GM12878 (cell line): ENCODE measurements around the gene CAMTA1.

ENCODE experiments used
- CHD1 ChIP-seq: IDR thresholded peaks from 2 replicates; pipeline ENCODE4 v1.6.1; 2012; ENCODE audit warnings: low read depth, low read length, improper control_type of control experiment
- KAT2A ChIP-seq: conservative IDR thresholded peaks from 2 replicates; pipeline ENCODE4 v1.6.1; 2011; ENCODE audit warnings: low read depth, low read length; ENCODE audit not compliant: control insufficient read depth
- MEF2A ChIP-seq: IDR thresholded peaks from 2 replicates; pipeline ENCODE4 v1.6.1; 2011; ENCODE audit warnings: low read depth, mild to moderate bottlenecking, low read length, moderate library complexity; ENCODE audit not compliant: insufficient read depth
- RFX5 ChIP-seq: IDR thresholded peaks from 2 replicates; pipeline ENCODE4 v1.6.1; 2011; ENCODE audit warnings: low read depth, low read length, improper control_type of control experiment
- TAF1 ChIP-seq: IDR thresholded peaks from 2 replicates; pipeline ENCODE4 v1.6.1; 2011; ENCODE audit warnings: mild to moderate bottlenecking, low read depth, low read length, borderline replicate concordance
- TF ChIP-seq, protein P1 (sequence below), 3 experiments: IDR thresholded peaks in 2 of 3; conservative IDR thresholded peaks in 1 of 3; 2 replicates each; pipeline ENCODE4 v1.5.1; 2011; ENCODE audit warnings: low read depth in 3 of 3, low read length in 3 of 3, mild to moderate bottlenecking in 3 of 3, control low read depth in 2 of 3, moderate library complexity in 2 of 3, inconsistent platforms in 1 of 3, mixed read lengths in 1 of 3; ENCODE audit not compliant: control insufficient read depth in 2 of 3, insufficient read depth in 1 of 3; ENCODE audit errors: extremely low read depth in 1 of 3
- TF ChIP-seq, protein P2 (sequence below): IDR thresholded peaks from 2 replicates; pipeline ENCODE4 v1.6.1; 2012; ENCODE audit warnings: low read depth, low read length, improper control_type of control experiment

DNA sequence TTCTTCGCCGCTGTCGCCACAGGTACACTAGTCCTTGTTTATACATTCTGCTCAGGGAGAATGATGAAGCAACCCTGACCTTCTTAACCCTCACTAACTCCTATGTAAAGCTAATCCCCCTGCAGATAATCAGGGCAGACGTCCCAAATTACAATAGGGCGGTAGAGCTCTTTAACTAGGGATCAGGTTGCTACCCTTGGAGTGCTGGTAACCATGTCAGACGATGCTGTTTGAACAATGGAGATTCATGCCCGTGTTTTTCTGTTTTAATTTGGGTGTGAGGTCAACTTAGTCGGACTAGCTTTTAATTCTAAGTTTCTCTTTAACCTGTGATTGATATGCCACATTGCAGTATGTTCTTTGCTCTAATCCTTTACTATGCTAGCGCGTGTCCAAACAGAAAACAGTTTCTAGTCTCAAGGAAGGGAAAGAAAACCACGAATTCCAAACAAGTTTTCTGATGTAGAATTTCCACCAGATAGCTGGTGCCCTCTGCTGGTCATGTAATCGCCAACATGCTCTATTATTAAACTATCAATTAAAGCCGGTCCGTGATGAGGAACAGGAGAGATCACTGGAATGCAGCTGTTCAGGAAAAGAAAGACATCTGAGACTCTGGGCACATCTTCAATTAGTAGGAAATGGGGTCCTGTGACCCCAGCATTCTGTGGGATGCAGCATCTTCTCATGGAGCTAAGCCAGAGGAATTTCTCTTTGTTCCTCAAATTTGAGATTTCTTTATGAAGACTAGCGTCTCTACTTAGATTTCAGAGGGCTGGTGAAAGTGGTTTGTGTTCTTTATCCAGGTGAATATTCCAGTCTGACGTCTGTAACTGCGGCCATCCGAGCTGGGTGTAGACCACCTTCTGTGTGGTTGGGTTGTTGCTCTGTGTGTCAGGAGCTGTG, 967.5 kb downstream of the CAMTA1 start:
- TF ChIP-seq KAT2A: no peak
- no peak for TF ChIP-seq RFX5
- TF ChIP-seq, protein P1, sequence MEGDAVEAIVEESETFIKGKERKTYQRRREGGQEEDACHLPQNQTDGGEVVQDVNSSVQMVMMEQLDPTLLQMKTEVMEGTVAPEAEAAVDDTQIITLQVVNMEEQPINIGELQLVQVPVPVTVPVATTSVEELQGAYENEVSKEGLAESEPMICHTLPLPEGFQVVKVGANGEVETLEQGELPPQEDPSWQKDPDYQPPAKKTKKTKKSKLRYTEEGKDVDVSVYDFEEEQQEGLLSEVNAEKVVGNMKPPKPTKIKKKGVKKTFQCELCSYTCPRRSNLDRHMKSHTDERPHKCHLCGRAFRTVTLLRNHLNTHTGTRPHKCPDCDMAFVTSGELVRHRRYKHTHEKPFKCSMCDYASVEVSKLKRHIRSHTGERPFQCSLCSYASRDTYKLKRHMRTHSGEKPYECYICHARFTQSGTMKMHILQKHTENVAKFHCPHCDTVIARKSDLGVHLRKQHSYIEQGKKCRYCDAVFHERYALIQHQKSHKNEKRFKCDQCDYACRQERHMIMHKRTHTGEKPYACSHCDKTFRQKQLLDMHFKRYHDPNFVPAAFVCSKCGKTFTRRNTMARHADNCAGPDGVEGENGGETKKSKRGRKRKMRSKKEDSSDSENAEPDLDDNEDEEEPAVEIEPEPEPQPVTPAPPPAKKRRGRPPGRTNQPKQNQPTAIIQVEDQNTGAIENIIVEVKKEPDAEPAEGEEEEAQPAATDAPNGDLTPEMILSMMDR (IDR thresholded peaks at IDR 0.05 in 2 of 3, conservative IDR thresholded peaks at IDR 0.05 in 1 of 3; ENCODE audit: control insufficient read depth in 2 of 3, extremely low read depth in 1 of 3, insufficient read depth in 1 of 3, low read depth in 3 of 3, low read length in 3 of 3): peak; percentile 67 to 77 (median 70)
- TF ChIP-seq, protein P2, sequence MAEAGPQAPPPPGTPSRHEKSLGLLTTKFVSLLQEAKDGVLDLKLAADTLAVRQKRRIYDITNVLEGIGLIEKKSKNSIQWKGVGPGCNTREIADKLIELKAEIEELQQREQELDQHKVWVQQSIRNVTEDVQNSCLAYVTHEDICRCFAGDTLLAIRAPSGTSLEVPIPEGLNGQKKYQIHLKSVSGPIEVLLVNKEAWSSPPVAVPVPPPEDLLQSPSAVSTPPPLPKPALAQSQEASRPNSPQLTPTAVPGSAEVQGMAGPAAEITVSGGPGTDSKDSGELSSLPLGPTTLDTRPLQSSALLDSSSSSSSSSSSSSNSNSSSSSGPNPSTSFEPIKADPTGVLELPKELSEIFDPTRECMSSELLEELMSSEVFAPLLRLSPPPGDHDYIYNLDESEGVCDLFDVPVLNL: no peak
- no peak for TF ChIP-seq CHD1
- no peak for TF ChIP-seq MEF2A
- TF ChIP-seq TAF1: no peak
